HT1080 (cell line): ENCODE results near the gene AGRN. TPM values are rescaled to one million over a fixed set of nuclear protein-coding genes. Genes with fewer than 3 reads are reported as not detected.
"Not testable (repeated sequence)": the region's sequence is repeated elsewhere in the genome, so short reads cannot be mapped to it uniquely, and the experiment has no call there.

Experiments used
- DNase-seq: peaks from one replicate; pipeline ENCODE4 v3.0.0-alpha.2; 2015; ENCODE audit warnings: low read depth
- total RNA-seq: library from RNA; depleted of rRNA; stranded (reverse); fragments of >200 nt; shearing (Covaris generic); gene quantifications from 2 replicates; pipeline ENCODE4 v1.2.3, GENCODE V29; 2014

The AGRN gene
- total RNA-seq, 1 experiment from 2014 or later: 101 TPM

DNA sequence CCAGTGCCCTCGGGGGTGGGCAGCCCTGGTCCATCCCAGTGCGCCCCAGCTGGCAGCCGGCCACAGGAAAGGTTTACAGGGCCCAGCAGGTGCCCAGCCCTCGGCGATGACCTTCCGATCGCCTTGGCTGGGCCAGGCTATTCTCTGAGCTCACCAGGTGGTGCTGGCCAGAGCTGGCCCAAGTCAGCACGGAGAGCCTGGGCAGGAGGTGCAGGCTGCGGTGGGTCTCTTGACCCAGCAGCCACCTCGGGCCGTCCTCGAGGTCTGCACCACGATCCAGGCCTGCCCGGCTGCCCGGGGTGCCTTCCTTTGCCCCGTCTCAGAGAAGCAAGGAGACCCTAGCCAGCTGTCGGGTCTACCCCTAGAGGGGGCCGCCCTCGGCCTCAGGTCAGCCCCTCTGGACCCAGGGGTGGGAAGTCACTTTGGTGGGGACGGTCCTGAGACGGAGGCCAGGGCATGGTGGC is 38.4 kb upstream of the AGRN start:
- no peak for DNase-seq

DNA sequence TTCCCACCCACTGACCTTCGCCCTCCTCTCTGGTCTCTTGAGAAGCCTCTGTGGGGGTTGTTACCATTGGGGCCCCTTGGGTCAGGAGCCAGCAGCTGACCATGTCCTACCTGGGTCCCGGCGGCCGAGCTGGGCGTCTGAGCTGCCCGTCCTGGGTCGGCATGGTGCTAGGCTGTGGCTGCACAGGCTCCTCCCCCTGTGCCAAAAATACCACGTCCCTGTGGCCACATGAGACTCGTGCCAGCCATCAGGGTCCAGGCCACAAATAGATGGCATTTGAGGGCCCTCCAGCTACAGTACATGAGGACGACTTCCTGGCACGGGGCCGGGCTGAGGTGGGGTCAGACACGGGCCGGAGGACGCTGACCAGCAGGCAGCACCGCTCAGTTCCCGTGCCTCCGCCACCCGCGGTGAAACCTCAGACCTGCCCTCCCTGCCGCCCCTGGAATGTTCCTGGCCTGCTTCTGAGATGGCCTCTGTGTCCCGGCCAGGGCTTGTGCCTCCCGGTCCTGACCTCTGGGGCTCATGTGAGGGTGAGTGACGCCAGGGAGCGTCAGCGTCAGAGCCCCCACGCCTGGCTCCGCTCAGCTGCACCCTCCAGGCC is 37.9 kb upstream of the AGRN start, which contains the start of gene PERM1:
PERM1 (minus strand) TSS at position 139 of the 604 bp plus-strand sequence. CDS start 1,064 bp downstream, outside the sequence.
- no peak for DNase-seq

GRCh38 chr1:982765-983436 is 37.0 kb upstream of the AGRN start:
- no peak for DNase-seq

- DNase-seq: no peak
These were observed 36.0 kb upstream of the AGRN start for GRCh38 chr1:983798-984475.

DNA sequence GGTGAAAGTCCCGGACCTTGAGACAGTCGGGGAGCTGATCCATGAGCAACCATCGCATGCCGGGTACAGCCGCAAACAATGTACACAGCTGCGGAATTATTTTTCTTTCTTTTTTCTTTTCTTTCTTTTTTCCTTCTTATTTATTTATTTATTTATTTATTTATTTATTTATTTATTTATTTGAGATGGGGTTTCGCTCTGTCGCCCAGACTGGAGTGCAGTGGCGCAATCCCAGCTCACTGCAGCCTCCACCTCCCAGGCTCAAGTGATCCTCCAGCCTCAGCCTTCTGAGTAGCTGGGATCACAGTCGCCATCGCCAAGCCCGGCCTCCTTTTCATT is 35.5 kb upstream of the AGRN start:
- no peak for DNase-seq

GRCh38 chr1:985126-985525 is 34.8 kb upstream of the AGRN start:
- DNase-seq: no peak

DNA sequence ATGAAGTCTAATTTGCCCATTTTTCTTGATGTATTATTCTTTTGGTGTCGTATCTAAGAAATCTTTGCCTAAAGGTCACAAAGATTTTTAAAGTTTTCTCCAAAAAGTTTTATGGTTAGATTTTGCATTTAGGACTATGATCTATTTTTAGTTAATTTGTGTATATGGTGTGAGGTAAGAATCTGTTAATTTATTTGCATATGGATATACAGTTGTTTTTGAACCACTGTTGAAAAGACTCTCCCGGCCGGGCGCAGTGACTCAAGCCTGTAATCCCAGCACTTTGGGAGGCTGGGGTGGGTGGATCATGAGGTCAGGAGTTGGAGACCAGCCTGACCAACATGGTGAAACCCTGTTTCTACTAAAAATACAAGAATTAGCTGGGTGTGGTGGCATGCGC is 31.9 kb upstream of the AGRN start:
- not testable (repeated sequence) for DNase-seq

GRCh38 chr1:991275-991674 is 28.6 kb upstream of the AGRN start:
- not testable (repeated sequence) for DNase-seq

GRCh38 chr1:991895-992294 is 28.0 kb upstream of the AGRN start:
- no peak for DNase-seq

DNA sequence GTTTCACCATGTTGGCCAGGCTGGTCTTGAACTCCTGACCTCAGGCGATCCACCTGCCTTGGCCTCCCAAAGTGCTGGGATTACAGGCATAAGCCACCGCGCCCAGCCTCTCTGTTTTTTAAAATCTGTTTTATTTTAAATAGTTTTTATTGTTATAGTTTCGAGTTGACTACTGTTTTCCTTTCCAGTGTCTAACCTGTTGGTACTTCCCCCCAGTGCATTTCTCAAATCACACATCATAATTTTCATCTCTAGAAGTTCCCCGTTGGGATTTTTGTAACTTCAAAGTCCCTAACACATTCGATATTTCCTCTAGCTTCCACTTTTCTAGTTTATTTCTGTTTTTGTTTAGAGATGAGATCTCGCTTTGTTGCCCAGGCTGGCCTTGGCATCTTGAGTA is 27.6 kb upstream of the AGRN start:
- no peak for DNase-seq

GRCh38 chr1:993379-993995 is 26.4 kb upstream of the AGRN start:
- DNase-seq: no peak

- DNase-seq: not testable (repeated sequence)
These were observed 25.4 kb upstream of the AGRN start for GRCh38 chr1:994546-994945.

- DNase-seq: no peak
These were observed 24.0 kb upstream of the AGRN start for GRCh38 chr1:995665-996633.

DNA sequence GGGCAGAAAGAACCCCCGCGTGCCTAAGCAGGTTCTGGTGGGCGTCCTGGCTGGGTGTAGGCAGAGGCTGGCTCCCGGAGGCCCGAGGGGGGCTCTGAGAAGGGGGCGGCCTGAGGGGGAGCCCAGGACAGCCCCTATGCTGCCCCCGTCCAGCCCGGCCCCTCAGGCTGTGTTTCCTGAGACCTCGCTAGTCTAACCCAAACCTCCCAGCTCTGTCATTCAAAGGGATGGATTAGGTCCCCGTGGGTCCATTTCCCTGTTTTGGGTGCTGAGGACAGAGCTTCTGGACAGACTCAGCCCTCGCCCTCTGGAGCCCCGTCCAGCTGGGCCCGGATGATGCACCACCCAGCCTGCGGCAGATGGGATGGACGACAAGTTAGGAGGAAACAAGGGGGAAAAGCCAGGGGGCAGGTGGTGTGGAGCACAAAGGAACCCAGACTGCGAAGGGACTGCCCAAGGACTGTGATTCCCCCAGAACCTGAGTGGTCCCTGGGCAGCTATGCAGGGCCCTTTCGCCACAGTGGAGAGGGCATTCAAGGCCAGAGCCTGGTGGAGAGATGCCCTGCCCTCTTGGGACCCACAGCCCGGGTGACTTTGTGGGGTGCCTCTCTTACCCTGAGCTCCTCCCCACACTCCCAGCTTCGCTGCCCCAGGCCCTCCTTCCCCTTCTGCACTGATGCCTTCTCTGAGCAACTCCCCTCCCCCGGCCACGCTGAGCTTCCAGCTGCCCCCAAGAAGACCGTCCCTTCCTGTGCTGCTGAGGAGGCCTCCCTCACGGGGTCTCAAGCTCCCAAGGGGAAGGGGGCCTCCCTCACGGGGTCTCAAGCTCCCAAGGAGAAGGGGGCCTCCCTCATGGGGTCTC is 22.8 kb upstream of the AGRN start:
- no peak for DNase-seq

GRCh38 chr1:997713-997992 is 22.3 kb upstream of the AGRN start:
- no peak for DNase-seq

DNA sequence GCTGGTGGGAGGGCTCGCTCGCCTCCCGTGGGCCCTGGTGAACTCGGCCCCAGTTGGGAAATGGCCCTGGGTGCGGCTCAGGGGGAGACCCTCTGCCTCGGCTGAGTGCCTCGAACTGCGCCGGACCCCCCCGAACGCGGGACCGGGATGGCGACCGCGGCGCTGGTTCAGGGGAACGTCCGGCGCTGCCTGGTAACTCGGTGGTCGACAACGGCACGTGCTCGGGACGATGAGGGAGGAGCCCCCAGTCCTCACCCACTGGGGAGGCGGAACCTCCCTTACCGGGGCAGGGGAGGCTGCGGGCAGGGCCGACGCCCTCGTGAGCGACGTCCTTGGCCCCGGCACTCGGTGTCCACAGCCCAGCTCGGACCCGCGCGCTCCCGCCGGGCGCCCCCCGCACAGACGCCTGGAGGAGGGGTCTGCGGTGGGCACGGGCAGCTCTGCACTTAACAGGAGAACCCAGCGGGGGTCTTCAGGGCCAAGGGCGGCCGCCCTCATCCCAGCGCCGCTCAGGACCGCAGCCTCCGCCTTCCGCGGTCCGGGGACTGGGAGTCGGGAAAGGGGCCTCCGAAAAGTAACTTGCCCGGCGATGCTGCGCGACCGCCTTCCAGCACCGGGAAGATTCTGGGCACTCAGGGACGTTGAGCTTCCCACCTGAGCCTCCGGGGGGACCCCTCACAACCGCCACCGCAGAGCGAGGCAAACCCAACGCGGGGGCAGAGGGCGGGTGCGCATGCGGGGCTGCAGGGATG is 21.8 kb upstream of the AGRN start:
- DNase-seq: no peak

GRCh38 chr1:998745-998994 is 21.2 kb upstream of the AGRN start:
- DNase-seq: no peak

DNA sequence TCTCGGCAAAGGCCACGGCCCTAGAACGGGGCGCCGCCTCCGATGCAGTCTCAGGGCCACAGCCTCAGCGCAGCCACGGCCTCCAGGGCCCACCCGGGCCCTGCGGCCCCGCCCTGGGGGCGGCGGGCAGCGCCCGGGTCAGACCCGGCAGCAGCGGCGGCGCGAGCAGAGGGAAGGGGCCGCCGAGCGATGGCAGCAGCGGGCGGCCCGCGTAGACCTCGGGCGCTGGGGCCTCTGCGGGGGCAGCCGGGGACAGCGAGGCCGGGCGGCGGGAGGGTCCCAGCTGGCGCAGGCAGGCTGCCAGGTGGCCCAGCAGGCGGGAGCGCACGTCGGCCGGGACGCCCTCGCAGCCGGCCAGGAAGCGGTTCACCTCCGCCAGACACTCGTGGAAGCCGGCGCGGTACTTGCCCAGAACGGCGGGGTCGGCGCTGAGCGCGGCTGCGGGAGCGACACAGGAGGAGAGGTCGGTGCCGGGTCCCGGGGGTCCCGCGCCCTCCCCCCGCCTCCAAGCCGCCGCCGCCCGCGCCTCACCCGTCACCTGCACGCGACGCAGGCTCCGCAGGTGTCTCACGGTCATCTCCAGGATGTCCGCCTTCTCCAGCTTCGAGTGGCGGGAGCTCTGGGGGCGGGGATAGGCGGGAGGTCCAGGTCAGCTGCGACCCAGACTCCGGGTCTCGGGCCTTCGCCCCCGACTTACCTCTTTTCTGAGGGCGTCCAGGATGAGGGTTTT is 20.8 kb upstream of the AGRN start:
- DNase-seq: no peak

GRCh38 chr1:999725-1000356 is 20.1 kb upstream of the AGRN start, which contains the start of gene HES4:
Gene HES4, minus strand, starts transcription at chr1:1000097. Its CDS starts 124 bp downstream, at chr1:999973.
- DNase-seq: peak; percentile 81
